Measurements from ENCODE around the gene RBL1.
"Not testable (repeated sequence)": the region's sequence is repeated elsewhere in the genome, so short reads cannot be mapped to it uniquely, and the experiment has no call there.

Gene RBL1

GRCh38 chr20:36969051-36969450 lies 126.7 kb downstream of the RBL1 start:
- H3K27ac ChIP-seq (replicated peaks), result no peak overlapping the region
- no peak overlapping the region for H3K4me3 ChIP-seq (replicated peaks; ENCODE audit: insufficient read depth, low read length)
- no peak for DNase-seq (ENCODE audit: low read depth in 1 of 2, low spot score in 1 of 2)
- TF ChIP-seq SPI1 (IDR thresholded peaks at IDR 0.05; ENCODE audit: borderline replicate concordance, low read depth) (peak; percentile 19; the same call in 1 of the 2 replicates), CTCF (IDR thresholded peaks at IDR 0.05; ENCODE audit: insufficient read depth, low read length) (no peak)
- H3K27me3 ChIP-seq (ENCODE audit: insufficient read depth, poor library complexity, severe bottlenecking), result no peaks in the 10 kb centered on the region

GRCh38 chr20:36967636-36968035 lies 128.2 kb downstream of the RBL1 start:
- TF ChIP-seq CTCF (IDR thresholded peaks at IDR 0.05; ENCODE audit: insufficient read depth, low read length), result no peak
- no peak for TF ChIP-seq POLR2AphosphoS5 (IDR thresholded peaks at IDR 0.05; ENCODE audit: low read depth)
- no peak for TF ChIP-seq GABPA (IDR thresholded peaks at IDR 0.05; ENCODE audit: low read depth)
- TF ChIP-seq SPI1 (IDR thresholded peaks at IDR 0.05; ENCODE audit: borderline replicate concordance, low read depth), result no peak
- Histone ChIP-seq H3K27ac (replicated peaks) (no peak overlapping the region), H3K4me3 (replicated peaks; ENCODE audit: insufficient read depth, low read length) (no peak overlapping the region), H3K27me3 (ENCODE audit: insufficient read depth, poor library complexity, severe bottlenecking) (no peaks in the 10 kb centered on the region)
- no peak for DNase-seq (ENCODE audit: low read depth in 1 of 2, low spot score in 1 of 2)

GRCh38 chr20:36966965-36967364 lies 128.8 kb downstream of the RBL1 start:
- H3K4me3 ChIP-seq (replicated peaks; ENCODE audit: insufficient read depth, low read length); H3K27me3 ChIP-seq (ENCODE audit: insufficient read depth, poor library complexity, severe bottlenecking); H3K27ac ChIP-seq (replicated peaks); DNase-seq (ENCODE audit: low read depth in 1 of 2, low spot score in 1 of 2): not testable (repeated sequence)

- not testable (repeated sequence) for H3K27me3 ChIP-seq (ENCODE audit: insufficient read depth, poor library complexity, severe bottlenecking); DNase-seq (ENCODE audit: low read depth in 1 of 2, low spot score in 1 of 2); H3K27ac ChIP-seq (replicated peaks); H3K4me3 ChIP-seq (replicated peaks; ENCODE audit: insufficient read depth, low read length)
Measured at GRCh38 chr20:36962354-36962941, 133.3 kb downstream of the RBL1 start.

- no peak overlapping the region for H3K4me3 ChIP-seq (replicated peaks; ENCODE audit: insufficient read depth, low read length)
- TF ChIP-seq POLR2AphosphoS5 (IDR thresholded peaks at IDR 0.05; ENCODE audit: low read depth), result no peak
- no peak for TF ChIP-seq SPI1 (IDR thresholded peaks at IDR 0.05; ENCODE audit: borderline replicate concordance, low read depth)
- TF ChIP-seq REST (IDR thresholded peaks at IDR 0.05; ENCODE audit: insufficient replicate concordance, low read depth), result no peak
- TF ChIP-seq CTCF (IDR thresholded peaks at IDR 0.05; ENCODE audit: insufficient read depth, low read length), result no peak
- TF ChIP-seq GABPA (IDR thresholded peaks at IDR 0.05; ENCODE audit: low read depth), result no peak
- no peak for DNase-seq (ENCODE audit: low read depth in 1 of 2, low spot score in 1 of 2)
Measured at GRCh38 chr20:36959242-36959641, 136.6 kb downstream of the RBL1 start.

More at GRCh38 chr20:36959242-36959641, 136.6 kb downstream of the RBL1 start:
- Histone ChIP-seq H3K27ac (replicated peaks) (peak overlapping the region; percentile 68; the same call in 1 of the 2 replicates), H3K27me3 (ENCODE audit: insufficient read depth, poor library complexity, severe bottlenecking) (no peaks in the 10 kb centered on the region)
